K562 (cell line): Measurements from ENCODE around the gene FAM177B. TPM values are rescaled to one million over a fixed set of nuclear protein-coding genes. Genes with fewer than 3 reads are reported as not detected.

Experiments
- ATAC-seq: fragments of 200-7000 bp; cut with Tn5 transposase; 3 replicates; pipeline ENCODE4 v1.9.1; 2020; ENCODE audit warnings: moderate library complexity
- BruUV-seq: library from RNA; stranded (reverse); fragments of 400-500 nt; replicated peaks from 2 replicates; lab custom pipeline; 2021; lab: Mats Ljungman, UMichigan
- CTCF ChIA-PET: fragments of 300-600 bp; formaldehyde crosslinking; extraction: SDS; loops from one replicate; lab custom pipeline; 2021; ENCODE audit warnings: low intra/inter-chr PET ratio; lab: Yijun Ruan, JAX
- POLR2A ChIA-PET: fragments of 300-600, 350-650 bp; sonication (Branson Sonifier 250); formaldehyde crosslinking; extraction: SDS; loops from one replicate; lab custom pipeline; 2021; ENCODE audit warnings: antibody characterized with exemption, inconsistent platforms; lab: Yijun Ruan, JAX
- DNase-seq, 4 experiments: peaks; one replicate each; pipeline versions ENCODE4 v3.0.0 to v3.0.0-alpha.2; 2011 to 2018; ENCODE audit warnings: low spot score in 3 of 4, mixed read lengths in 3 of 4; ENCODE audit errors: extremely low read depth in 1 of 4
- FAIRE-seq: peaks from 2 replicates; lab custom pipeline; 2011; peaks lifted over from hg19 to GRCh38; lab: Jason Lieb, UNC
- H2AFZ ChIP-seq: 2 replicates; pipeline ENCODE4 v1.6.0; 2011; ENCODE audit warnings: low read depth, low read length, control low read depth, inconsistent platforms
- H3K27ac ChIP-seq: fragments of 200-600 bp; 3 replicates; pipeline ENCODE4 v1.8.0; 2011; ENCODE audit warnings: low read depth, mild to moderate bottlenecking, control low read depth, inconsistent platforms, low read length, moderate library complexity, mixed read lengths; ENCODE audit errors: extremely low read depth
- H3K27me3 ChIP-seq, 2 experiments: fragments of 300-600 bp in 1 of 2; 2 replicates in 1 of 2; 3 replicates in 1 of 2; pipeline versions ENCODE4 v1.6.0 to v1.8.0; 2011; ENCODE audit warnings: inconsistent platforms in 2 of 2, low read length in 2 of 2, mild to moderate bottlenecking in 1 of 2, mixed read lengths in 1 of 2, moderate library complexity in 1 of 2; ENCODE audit not compliant: control insufficient read depth in 2 of 2, insufficient read depth in 2 of 2
- H3K36me3 ChIP-seq: fragments of 300-600 bp; 3 replicates; pipeline ENCODE4 v1.8.0; 2011; ENCODE audit warnings: mild to moderate bottlenecking, low read length, inconsistent platforms; ENCODE audit not compliant: control insufficient read depth, insufficient read depth
- H3K4me1 ChIP-seq, 2 experiments: fragments of 200-600 bp in 1 of 2; replicated peaks in 1 of 2; 2 replicates in 1 of 2; 3 replicates in 1 of 2; pipeline versions ENCODE4 v1.5.1 to v1.8.0; 2011; ENCODE audit warnings: inconsistent platforms in 2 of 2, low read length in 2 of 2, mild to moderate bottlenecking in 1 of 2, mixed read lengths in 1 of 2, moderate library complexity in 1 of 2; ENCODE audit not compliant: control insufficient read depth in 2 of 2, insufficient read depth in 2 of 2
- H3K4me2 ChIP-seq: 2 replicates; pipeline ENCODE4 v1.6.1; 2011; ENCODE audit warnings: low read length, control low read depth, inconsistent platforms, mixed read lengths; ENCODE audit not compliant: insufficient read depth
- H3K4me3 ChIP-seq: fragments of 200-600 bp; sonication (generic), shearing (Covaris generic); 2 replicates; pipeline ENCODE4 v1.5.1; 2016; ENCODE audit warnings: control low read depth, inconsistent platforms
- H3K79me2 ChIP-seq: fragments of 200-600 bp; 3 replicates; pipeline ENCODE4 v1.8.0; 2011; ENCODE audit warnings: low read length, inconsistent platforms; ENCODE audit not compliant: control insufficient read depth, insufficient read depth
- H3K9ac ChIP-seq, 2 experiments: 2 replicates each; pipeline versions ENCODE4 v1.6.0 to v1.6.1; 2011; ENCODE audit warnings: low read depth in 2 of 2, low read length in 2 of 2, control low read depth in 1 of 2, inconsistent platforms in 1 of 2, mild to moderate bottlenecking in 1 of 2, mixed read lengths in 1 of 2; ENCODE audit not compliant: insufficient read depth in 1 of 2
- H3K9me1 ChIP-seq: one replicate; pipeline ENCODE4 v1.6.0; 2011; ENCODE audit warnings: inconsistent platforms, mild to moderate bottlenecking, low read length, moderate library complexity; ENCODE audit not compliant: control insufficient read depth, insufficient read depth
- H3K9me3 ChIP-seq: replicated peaks from 2 replicates; pipeline ENCODE4 v1.5.1; 2011; ENCODE audit warnings: low read depth, low read length, inconsistent platforms; ENCODE audit not compliant: control insufficient read depth, insufficient read depth
- H4K20me1 ChIP-seq: replicated peaks from 2 replicates; pipeline ENCODE4 v1.6.1; 2011; ENCODE audit warnings: low read length, inconsistent platforms, mixed read lengths; ENCODE audit not compliant: control insufficient read depth, insufficient read depth
- ATF4 ChIP-seq: fragments of 450-650 bp; formaldehyde crosslinking; IDR thresholded peaks from 2 replicates; pipeline ENCODE4 v1.4.0; 2022; ENCODE audit warnings: mild to moderate bottlenecking, moderate library complexity
- BRF2 ChIP-seq: IDR thresholded peaks from 3 replicates; pipeline ENCODE4 v1.6.1; 2011; ENCODE audit warnings: borderline replicate concordance, mild to moderate bottlenecking; ENCODE audit not compliant: insufficient read length, insufficient read depth
- CLOCK ChIP-seq: fragments of 250-450 bp; sonication (Bioruptor Pico); IDR thresholded peaks from 2 replicates; pipeline ENCODE4 v1.4.0; 2020; ENCODE audit warnings: mild to moderate bottlenecking, moderate library complexity, borderline replicate concordance
- CREB3L1 ChIP-seq: fragments of 450-650 bp; IDR thresholded peaks from 2 replicates; pipeline ENCODE4 v1.6.1; 2014; ENCODE audit warnings: low read depth, mild to moderate bottlenecking, moderate library complexity, borderline replicate concordance
- HDAC3 ChIP-seq: fragments of 450-650 bp; IDR thresholded peaks from 2 replicates; pipeline ENCODE4 v1.6.1; 2018; ENCODE audit warnings: borderline replicate concordance, mild to moderate bottlenecking, moderate library complexity; ENCODE audit not compliant: partially characterized antibody
- HSF4 ChIP-seq: fragments of 250-450 bp; sonication (Bioruptor Pico); IDR thresholded peaks from 2 replicates; pipeline ENCODE4 v2.1.2; 2022; ENCODE audit warnings: mild to moderate bottlenecking, moderate library complexity, borderline replicate concordance
- KLF1 ChIP-seq: fragments of 450-650 bp; IDR thresholded peaks from 2 replicates; pipeline ENCODE4 v1.6.1; 2016; ENCODE audit warnings: missing genetic modification characterization, missing compliant biosample characterization
- MAZ ChIP-seq, 2 experiments: fragments of 450-650 bp in 1 of 2; sonication (generic) in 1 of 2; formaldehyde crosslinking; IDR thresholded peaks in 1 of 2; conservative IDR thresholded peaks in 1 of 2; 2 replicates each; pipeline versions ENCODE4 v1.4.0 to v1.5.0; 2020; ENCODE audit warnings: mild to moderate bottlenecking in 1 of 2, missing genetic modification reagents in 1 of 2
- PHF21A ChIP-seq: fragments of 450-650 bp; IDR thresholded peaks from 2 replicates; pipeline ENCODE4 v1.6.1; 2017; ENCODE audit warnings: low read depth, borderline replicate concordance
- RB1 ChIP-seq: fragments of 450-650 bp; IDR thresholded peaks from 2 replicates; pipeline ENCODE4 v1.6.1; 2017; ENCODE audit warnings: low read depth, mild to moderate bottlenecking
- ZBTB7A ChIP-seq: IDR thresholded peaks from 2 replicates; pipeline ENCODE4 v1.6.1; 2011; ENCODE audit warnings: low read depth, mild to moderate bottlenecking, low read length, moderate library complexity, borderline replicate concordance; ENCODE audit not compliant: control insufficient read depth
- ZNF282 ChIP-seq: sonication (generic); formaldehyde crosslinking; IDR thresholded peaks from 2 replicates; pipeline ENCODE4 v1.8.1; 2023; ENCODE audit warnings: missing genetic modification reagents
- ZNF57 ChIP-seq: fragments of 450-650 bp; formaldehyde crosslinking; IDR thresholded peaks from 2 replicates; pipeline ENCODE4 v1.4.0; 2020; ENCODE audit warnings: mild to moderate bottlenecking, moderate library complexity
- WGBS: fragments of 100-300 bp; shearing (Covaris generic); methylation state at CpG from one replicate; pipeline ENCODE4 v1.1.6; 2016; ENCODE audit warnings: low coverage, mixed read lengths; ENCODE audit not compliant: insufficient coverage; ENCODE audit errors: missing lambda C conversion rate; 5-methylcytosine and 5-hydroxymethylcytosine counted together
- in situ Hi-C: fragments of 300-500 bp; cut with MboI; formaldehyde crosslinking; loops from 4 replicates; pipeline ENCODE4 v1.15.0; 2018; ENCODE audit warnings: inconsistent platforms, mixed read lengths
- intact Hi-C: fragments of 100-400 bp; cut with micrococcal nuclease; formaldehyde crosslinking; loops from 2 replicates; pipeline ENCODE4 v1.14.2; 2022
- polyA plus RNA-seq, 8 experiments: library from polyadenylated mRNA; depleted of rRNA in 4 of 8; stranded (reverse) in 5 of 8; unstranded in 3 of 8; fragments of >200 nt; fragmentation: Nextera tagmentation in 2 of 8; fragmentation: Illumina TruSeq in 1 of 8; extraction: Ambion mirVana in 2 of 8; extraction: Trizol in 1 of 8; gene quantifications; 2 replicates each; pipeline versions ENCODE4 v1.2.1 to v1.2.3, GENCODE V29; 2011 to 2014; ENCODE audit warnings: inconsistent platforms in 1 of 8, missing spikeins in 1 of 8
- total RNA-seq, 7 experiments: library from RNA; depleted of rRNA in 6 of 7; stranded (reverse); fragments of >200 nt in 6 of 7; fragmentation: Illumina TruSeq in 2 of 7; extraction: Trizol in 2 of 7; gene quantifications; 2 replicates each; pipeline versions ENCODE4 v1.2.1 to v1.2.3, GENCODE V29; 2011 to 2021; ENCODE audit warnings: low replicate concordance in 1 of 7

The FAM177B gene
- total and polyA plus RNA-seq, 9 of the 15 experiments (the other 6 are each of a cell fraction or from before 2014, with no cell fraction given), result not detected

- Histone ChIP-seq H3K27me3 (peaks cover 0 to 9% of the 10 kb centered on the region in 2 experiments; a peak in 3 of 5 replicates), H3K27ac (no peak overlapping the region), H3K36me3 (no peaks in the 10 kb centered on the region), H3K4me3 (no peak overlapping the region), H2AFZ (no peak overlapping the region), H3K79me2 (no peaks in the 10 kb centered on the region), H3K9me3 (no peaks in the 10 kb centered on the region), H4K20me1 (no peaks in the 10 kb centered on the region), H3K9me1 (no peaks in the 10 kb centered on the region), H3K4me1 (no peaks in the 10 kb centered on the region), H3K9ac (no peak overlapping the region), H3K4me2 (no peak overlapping the region)
- FAIRE-seq, result no peak
- in situ Hi-C loops (no loop called here), intact Hi-C loops (no loop called here)
- no peak for DNase-seq
- BruUV-seq, result no TSS peak
- WGBS, result 3% methylated on average over 3 of the region's 3 CpGs
- ATAC-seq, result no peak
- CTCF ChIA-PET, result interaction anchor here (0.9 kb wide), 1 partner anchor 330 kb away, joined by 3 read pairs; no protein-coding TSS in a partner anchor
- POLR2A ChIA-PET, result interaction anchor here (1.1 kb wide), 1 partner anchor 10 kb away, joined by 3 read pairs; no protein-coding TSS in a partner anchor
- TF ChIP-seq ZBTB7A (no peak), PHF21A (no peak), ZNF282 (CRISPR knock-in tag) (no peak), KLF1 (tag) (no peak), ZNF57 (CRISPR knock-in tag) (no peak), RB1 (no peak), BRF2 (no peak), MAZ (CRISPR knock-in tag; conservative IDR thresholded peaks at IDR 0.05 in 1 of 2, IDR thresholded peaks at IDR 0.05 in 1 of 2) (no peak), HDAC3 (no peak), ATF4 (no peak), CLOCK (no peak), HSF4 (CRISPR knock-in tag) (no peak), CREB3L1 (no peak)
These were observed 14.3 kb downstream of the FAM177B start for GRCh38 chr1:222751255-222751654.
